CD14-positive monocyte (primary cell): ENCODE measurements around the gene SLC7A4. TPM values are rescaled to one million over a fixed set of nuclear protein-coding genes. Genes with fewer than 3 reads are reported as not detected.
"Not testable (repeated sequence)": the region's sequence is repeated elsewhere in the genome, so short reads cannot be mapped to it uniquely, and the experiment has no call there.

ENCODE experiments used
- DNase-seq, 3 donors: peaks; one replicate each; pipeline ENCODE4 v3.0.0-alpha.2; 2011 to 2022
- H2AFZ ChIP-seq: 2 replicates; pipeline ENCODE4 v1.6.0; 2012; ENCODE audit warnings: mild to moderate bottlenecking, low read depth, low read length, inconsistent platforms; ENCODE audit not compliant: insufficient read depth, poor library complexity, severe bottlenecking
- H3K27ac ChIP-seq, 2 donors: 1 replicate in 1 of 2; 2 replicates in 1 of 2; pipeline ENCODE4 v1.5.1; 2012 to 2013; ENCODE audit warnings: low read length in 2 of 2, control low read depth in 1 of 2, inconsistent platforms in 1 of 2, low read depth in 1 of 2, mild to moderate bottlenecking in 1 of 2
- H3K27me3 ChIP-seq, 2 donors: one replicate each; pipeline versions ENCODE4 v1.6.0 to v1.6.1; 2011 to 2013; ENCODE audit warnings: low read length in 2 of 2; ENCODE audit not compliant: control insufficient read depth in 2 of 2, insufficient read depth in 2 of 2
- H3K36me3 ChIP-seq, 2 donors: replicated peaks in 1 of 2; 1 replicate in 1 of 2; 2 replicates in 1 of 2; pipeline versions ENCODE4 v1.5.1 to v1.6.1; 2012 to 2013; ENCODE audit warnings: low read length in 2 of 2, control low read depth in 1 of 2, inconsistent platforms in 1 of 2, mild to moderate bottlenecking in 1 of 2; ENCODE audit not compliant: insufficient read depth in 2 of 2, control insufficient read depth in 1 of 2
- H3K4me1 ChIP-seq, 2 donors: 1 replicate in 1 of 2; 2 replicates in 1 of 2; pipeline versions ENCODE4 v1.5.1 to v1.6.1; 2012 to 2013; ENCODE audit warnings: low read length in 2 of 2, control low read depth in 1 of 2, inconsistent platforms in 1 of 2, mild to moderate bottlenecking in 1 of 2, moderate library complexity in 1 of 2; ENCODE audit not compliant: insufficient read depth in 2 of 2, control insufficient read depth in 1 of 2
- H3K4me2 ChIP-seq: replicated peaks from 2 replicates; pipeline ENCODE3; 2012; ENCODE audit warnings: low read length, moderate library complexity, mild to moderate bottlenecking; ENCODE audit not compliant: poor library complexity, severe bottlenecking; ENCODE audit errors: extremely low read depth
- H3K4me3 ChIP-seq, 3 experiments: fragments of 200-600 bp in 1 of 3; sonication (generic) in 1 of 3; replicated peaks in 1 of 3; 1 replicate in 2 of 3; 2 replicates in 1 of 3; pipeline ENCODE4 v1.5.1; 2011 to 2013; ENCODE audit warnings: low read length in 3 of 3, mild to moderate bottlenecking in 3 of 3, control low read depth in 2 of 3, low read depth in 2 of 3, inconsistent platforms in 1 of 3, moderate library complexity in 1 of 3
- H3K79me2 ChIP-seq: 2 replicates; pipeline ENCODE4 v1.6.0; 2012; ENCODE audit warnings: mild to moderate bottlenecking, control low read depth, inconsistent platforms, low read length, moderate library complexity; ENCODE audit not compliant: insufficient read depth
- H3K9ac ChIP-seq: 2 replicates; pipeline ENCODE4 v1.6.0; 2017; ENCODE audit warnings: low read length, mild to moderate bottlenecking; ENCODE audit not compliant: insufficient read depth, poor library complexity, severe bottlenecking
- H3K9me3 ChIP-seq, 2 donors: replicated peaks in 1 of 2; 1 replicate in 1 of 2; 2 replicates in 1 of 2; pipeline versions ENCODE4 v1.5.1 to v1.6.1; 2012 to 2013; ENCODE audit warnings: low read length in 2 of 2, control low read depth in 1 of 2; ENCODE audit not compliant: control insufficient read depth in 1 of 2, insufficient read depth in 1 of 2
- H4K20me1 ChIP-seq: 2 replicates; pipeline ENCODE4 v1.6.0; 2012; ENCODE audit warnings: mild to moderate bottlenecking, low read length, control low read depth, moderate library complexity; ENCODE audit not compliant: insufficient read depth
- H3K27ac Mint-ChIP-seq, 7 donors: one replicate each; pipeline ENCODE4 v1.8.0; 2020; ENCODE audit warnings: mild to moderate bottlenecking in 7 of 7, mixed read lengths in 7 of 7, moderate library complexity in 6 of 7, inconsistent platforms in 2 of 7
- H3K27me3 Mint-ChIP-seq, 3 donors: one replicate each; pipeline ENCODE4 v1.8.0; 2021 to 2022; ENCODE audit warnings: low read depth in 3 of 3, mild to moderate bottlenecking in 3 of 3, mixed read lengths in 3 of 3, moderate library complexity in 3 of 3, inconsistent platforms in 1 of 3
- H3K36me3 Mint-ChIP-seq, 2 donors: one replicate each; pipeline ENCODE4 v1.8.0; 2020; ENCODE audit warnings: mixed read lengths in 2 of 2, inconsistent platforms in 1 of 2, mild to moderate bottlenecking in 1 of 2
- H3K4me1 Mint-ChIP-seq: one replicate; pipeline ENCODE4 v1.8.0; 2020; ENCODE audit warnings: mild to moderate bottlenecking, mixed read lengths
- H3K4me3 Mint-ChIP-seq, 2 donors: one replicate each; pipeline ENCODE4 v1.8.0; 2020; ENCODE audit warnings: mild to moderate bottlenecking in 2 of 2, mixed read lengths in 2 of 2, moderate library complexity in 1 of 2
- H3K9me3 Mint-ChIP-seq, 7 donors: one replicate each; pipeline ENCODE4 v1.8.0; 2020 to 2022; ENCODE audit warnings: mixed read lengths in 7 of 7, mild to moderate bottlenecking in 6 of 7, moderate library complexity in 6 of 7, inconsistent platforms in 2 of 7
- WGBS: methylation state at CpG from one replicate; pipeline ENCODE4 v1.1.5; 2013; ENCODE audit warnings: missing lambda C conversion rate; ENCODE audit not compliant: insufficient coverage; 5-methylcytosine and 5-hydroxymethylcytosine counted together
- intact Hi-C, 2 donors: fragments of 100-400 bp; cut with micrococcal nuclease; formaldehyde crosslinking; loops; one replicate each; pipeline versions ENCODE4 v1.15.0 to v1.15.1; 2023
- polyA plus RNA-seq, 3 donors: library from polyadenylated mRNA; depleted of rRNA in 1 of 3; unstranded in 2 of 3; stranded (reverse) in 1 of 3; fragments of 300-500 nt in 2 of 3; fragments of >200 nt in 1 of 3; fragmentation: Illumina TruSeq in 2 of 3; gene quantifications; 1 replicate in 2 of 3; 2 replicates in 1 of 3; pipeline ENCODE4 v1.2.3, GENCODE V29; 2012 to 2021
- TF ChIP-seq, protein P1 (sequence below): fragments of 200-600 bp; IDR thresholded peaks from one replicate; pipeline ENCODE4 v1.8.0; 2022; ENCODE audit warnings: antibody characterized with exemption, mild to moderate bottlenecking

The SLC7A4 gene
- polyA plus RNA-seq, 3 donors = not detected

DNA sequence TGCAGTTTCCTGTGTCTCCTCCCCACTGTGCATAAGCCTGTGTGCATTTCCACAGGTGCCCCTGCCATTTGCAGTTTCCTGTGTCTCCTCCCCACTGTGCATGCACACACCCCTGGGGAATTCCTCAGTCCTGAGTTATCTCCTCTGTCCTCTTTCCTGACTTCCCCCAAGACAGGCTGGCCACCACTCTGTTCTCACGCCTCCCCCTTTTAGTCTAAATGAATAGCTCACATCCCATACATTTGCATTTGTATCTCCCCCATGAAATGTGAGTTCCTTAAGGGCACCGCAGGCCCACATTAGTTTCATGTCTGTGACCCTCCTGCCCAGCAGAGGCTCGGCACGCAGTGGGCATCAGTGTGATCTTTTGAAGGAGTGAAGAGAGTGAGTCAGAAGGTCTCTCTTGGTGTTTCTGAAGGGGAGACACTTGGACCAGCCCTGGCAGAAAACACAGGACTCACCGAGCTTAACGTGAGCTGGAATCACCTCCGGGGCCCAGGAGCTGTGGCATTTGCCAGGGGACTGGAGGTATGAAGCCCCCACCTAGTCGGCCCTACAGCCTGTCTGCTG, 19.6 kb upstream of the SLC7A4 start:
- peaks cover 0 to 3% (median 0%) of the 10 kb centered on the region in 7 donors for H3K9me3 Mint-ChIP-seq
- intact Hi-C loops = no loop called here
- no peak overlapping the region for H3K27ac Mint-ChIP-seq
- no peaks in the 10 kb centered on the region for H3K9me3 ChIP-seq
- no peak overlapping the region for H2AFZ ChIP-seq
- no peak overlapping the region for H3K4me3 Mint-ChIP-seq
- TF ChIP-seq, protein P1, sequence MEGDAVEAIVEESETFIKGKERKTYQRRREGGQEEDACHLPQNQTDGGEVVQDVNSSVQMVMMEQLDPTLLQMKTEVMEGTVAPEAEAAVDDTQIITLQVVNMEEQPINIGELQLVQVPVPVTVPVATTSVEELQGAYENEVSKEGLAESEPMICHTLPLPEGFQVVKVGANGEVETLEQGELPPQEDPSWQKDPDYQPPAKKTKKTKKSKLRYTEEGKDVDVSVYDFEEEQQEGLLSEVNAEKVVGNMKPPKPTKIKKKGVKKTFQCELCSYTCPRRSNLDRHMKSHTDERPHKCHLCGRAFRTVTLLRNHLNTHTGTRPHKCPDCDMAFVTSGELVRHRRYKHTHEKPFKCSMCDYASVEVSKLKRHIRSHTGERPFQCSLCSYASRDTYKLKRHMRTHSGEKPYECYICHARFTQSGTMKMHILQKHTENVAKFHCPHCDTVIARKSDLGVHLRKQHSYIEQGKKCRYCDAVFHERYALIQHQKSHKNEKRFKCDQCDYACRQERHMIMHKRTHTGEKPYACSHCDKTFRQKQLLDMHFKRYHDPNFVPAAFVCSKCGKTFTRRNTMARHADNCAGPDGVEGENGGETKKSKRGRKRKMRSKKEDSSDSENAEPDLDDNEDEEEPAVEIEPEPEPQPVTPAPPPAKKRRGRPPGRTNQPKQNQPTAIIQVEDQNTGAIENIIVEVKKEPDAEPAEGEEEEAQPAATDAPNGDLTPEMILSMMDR = no peak
- peaks cover 0 to 7% of the 10 kb centered on the region in 2 donors for H3K27me3 ChIP-seq
- no peaks in the 10 kb centered on the region for H3K36me3 ChIP-seq
- H3K36me3 Mint-ChIP-seq = no peaks in the 10 kb centered on the region
- no peaks in the 10 kb centered on the region for H3K79me2 ChIP-seq
- no peak overlapping the region for H3K9ac ChIP-seq
- H4K20me1 ChIP-seq = no peaks in the 10 kb centered on the region
- H3K4me1 ChIP-seq = peaks cover 4 to 8% of the 10 kb centered on the region in 2 donors
- WGBS = 87% methylated on average over 5 of the region's 8 CpGs
- DNase-seq = no peak
- peaks cover 12% of the 10 kb centered on the region for H3K4me1 Mint-ChIP-seq
- H3K27ac ChIP-seq = no peak overlapping the region
- no peak overlapping the region for H3K4me3 ChIP-seq
- H3K27me3 Mint-ChIP-seq = peaks cover 13 to 18% (median 14%) of the 10 kb centered on the region in 3 donors
- no peak overlapping the region for H3K4me2 ChIP-seq

DNA sequence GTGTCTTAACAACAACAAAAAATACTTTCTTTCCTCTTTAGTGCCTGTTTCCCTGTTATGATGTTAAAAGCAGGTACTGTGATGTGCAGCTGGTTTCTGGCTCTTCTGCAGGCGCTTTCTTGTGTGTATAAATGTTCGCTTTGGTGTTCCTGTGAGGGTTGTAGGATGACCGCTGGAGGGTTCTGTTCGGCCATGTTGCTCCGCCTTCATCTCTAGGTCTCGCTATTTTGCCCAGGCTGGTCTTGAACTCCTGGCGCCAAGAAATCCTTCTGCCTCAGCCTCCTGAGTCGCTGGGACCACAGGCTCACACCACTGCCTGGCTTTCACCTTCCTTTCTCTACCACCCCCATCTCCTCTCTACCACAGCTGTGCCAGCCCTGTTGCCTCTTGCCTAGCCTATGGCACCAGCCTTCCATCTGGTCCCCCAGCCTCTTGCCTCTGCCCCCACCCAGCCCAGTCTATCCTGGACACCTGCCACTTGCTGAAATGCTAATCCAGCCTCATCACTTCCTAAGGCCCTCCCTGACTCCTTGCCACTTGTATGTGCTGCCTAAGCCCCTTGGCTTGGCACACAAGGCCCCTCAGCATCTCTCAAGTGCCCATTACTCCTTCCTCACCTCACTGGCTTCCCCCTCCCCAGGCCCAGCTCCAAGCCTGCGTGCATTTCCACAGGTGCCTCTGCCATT, 18.9 kb upstream of the SLC7A4 start:
- 85% methylated on average over 7 of the region's 9 CpGs for WGBS
- no peak overlapping the region for H3K4me2 ChIP-seq
- no peaks in the 10 kb centered on the region for H3K36me3 Mint-ChIP-seq
- H3K27me3 Mint-ChIP-seq = peaks cover 7 to 13% (median 11%) of the 10 kb centered on the region in 3 donors
- TF ChIP-seq, protein P1 = no peak
- H3K4me1 ChIP-seq = peaks cover 4 to 8% of the 10 kb centered on the region in 2 donors
- no peak overlapping the region for H3K27ac Mint-ChIP-seq
- H3K27me3 ChIP-seq = peaks cover 0 to 3% of the 10 kb centered on the region in 2 donors
- no peak overlapping the region for H3K4me3 Mint-ChIP-seq
- H3K9ac ChIP-seq = no peak overlapping the region
- H3K9me3 ChIP-seq = no peaks in the 10 kb centered on the region
- DNase-seq = no peak
- H3K9me3 Mint-ChIP-seq = peaks cover 0 to 3% (median 0%) of the 10 kb centered on the region in 7 donors
- H3K79me2 ChIP-seq = no peaks in the 10 kb centered on the region
- H3K27ac ChIP-seq = no peak overlapping the region
- H2AFZ ChIP-seq = no peak overlapping the region
- intact Hi-C loops = no loop called here
- H4K20me1 ChIP-seq = no peaks in the 10 kb centered on the region
- H3K4me1 Mint-ChIP-seq = peaks cover 8% of the 10 kb centered on the region
- H3K4me3 ChIP-seq = no peak overlapping the region
- no peaks in the 10 kb centered on the region for H3K36me3 ChIP-seq

DNA sequence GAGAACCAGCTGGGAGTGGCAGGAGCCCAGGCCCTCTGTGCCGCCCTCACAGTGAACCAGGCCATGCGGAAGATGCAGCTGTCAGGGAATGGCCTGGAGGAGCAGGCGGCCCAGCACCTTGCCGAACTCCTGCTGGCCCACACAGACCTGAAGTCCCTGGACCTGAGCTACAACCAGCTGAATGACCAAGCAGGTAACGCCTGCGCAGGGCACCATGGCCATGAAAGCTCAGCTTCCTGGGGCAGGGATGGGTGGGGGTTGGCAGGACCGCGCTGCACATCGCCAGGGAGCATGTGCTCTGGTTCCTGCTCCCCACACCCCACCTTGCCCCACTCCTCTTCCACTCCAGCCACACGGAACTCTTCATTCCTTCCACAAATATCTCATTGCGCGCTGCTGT, 16.6 kb upstream of the SLC7A4 start:
- H3K4me3 Mint-ChIP-seq = not testable (repeated sequence)

More for the DNA sequence above, 16.6 kb upstream of the SLC7A4 start:
- H3K9me3 ChIP-seq, H3K4me2 ChIP-seq, H3K27me3 ChIP-seq, H3K27ac ChIP-seq, DNase-seq, H3K4me3 ChIP-seq, H4K20me1 ChIP-seq, H3K9me3 Mint-ChIP-seq, H3K27ac Mint-ChIP-seq, H3K36me3 ChIP-seq, H2AFZ ChIP-seq, H3K36me3 Mint-ChIP-seq, H3K79me2 ChIP-seq, H3K9ac ChIP-seq: not testable (repeated sequence)
- no CpG with 5 or more reads among the region's 12 CpGs for WGBS
- peaks cover 14 to 21% of the 10 kb centered on the region in 2 donors for H3K4me1 ChIP-seq
- peaks cover 17 to 20% (median 17%) of the 10 kb centered on the region in 3 donors for H3K27me3 Mint-ChIP-seq
- H3K4me1 Mint-ChIP-seq = peaks cover 17% of the 10 kb centered on the region
- intact Hi-C loops = loop anchor here in 1 of 2 donors (10.0 kb wide), 1 partner anchor 64 kb away; the partner anchor contains the start of gene LZTR1
